Mucosa of descending colon (tissue), 3 donors: Measurements from ENCODE around the gene TECPR2. TPM values are rescaled to one million over a fixed set of nuclear protein-coding genes. Genes with fewer than 3 reads are reported as not detected.

ENCODE experiments used
- ATAC-seq: fragments of 200-7000 bp; cut with Tn5 transposase; one replicate; pipeline ENCODE4 v1.9.1; 2020; ENCODE audit warnings: mild to moderate bottlenecking, moderate library complexity
- DNase-seq, 3 donors: peaks; one replicate each; pipeline ENCODE4 v3.0.0-alpha.2; 2020
- H3K36me3 ChIP-seq: fragments of 200-600 bp; one replicate; pipeline ENCODE4 v1.8.0; 2021; ENCODE audit warnings: low read depth, mild to moderate bottlenecking
- H3K4me1 ChIP-seq: fragments of 200-600 bp; one replicate; pipeline ENCODE4 v1.8.0; 2021; ENCODE audit warnings: low read depth, mild to moderate bottlenecking
- H3K4me3 ChIP-seq: fragments of 200-600 bp; one replicate; pipeline ENCODE4 v1.8.0; 2021; ENCODE audit warnings: mild to moderate bottlenecking
- H3K9me3 ChIP-seq: fragments of 200-600 bp; one replicate; pipeline ENCODE4 v1.8.0; 2021; ENCODE audit warnings: mild to moderate bottlenecking
- CTCF ChIP-seq: fragments of 200-600 bp; IDR thresholded peaks from one replicate; pipeline ENCODE4 v1.8.0; 2022; ENCODE audit warnings: antibody characterized with exemption, mild to moderate bottlenecking
- intact Hi-C, 2 donors: fragments of 100-400 bp; cut with DNase I in 1 of 2; cut with micrococcal nuclease in 1 of 2; formaldehyde crosslinking; loops; one replicate each; pipeline versions ENCODE4 v1.11.0 to v1.11.1; 2022; cut with DNase I, micrococcal nuclease
- total RNA-seq, 3 donors: library from RNA; stranded (reverse); fragmentation: NEBNext Ultra II Directional in 2 of 3; extraction: Animal tissue kit (Norgen Biotek cat#: 25700) in 2 of 3; gene quantifications; one replicate each; pipeline versions ENCODE4 v1.2.1 to v1.2.4, GENCODE V29; 2021 to 2023
- donor health status: DM: no; HTN: no; CAD: no; lungs with moderate emphysema.
- donor health status: DM: no; HTN: no; CAD: no.
- donor health status: DM: no; HTN: yes; CAD: no.

TECPR2 gene
- total RNA-seq, 3 donors from 2014 or later = 11.2 to 33.5 (median 21.2) TPM

GRCh38 chr14:102498678-102499265 is 136.0 kb downstream of the TECPR2 start:
- no peak for DNase-seq
- Histone ChIP-seq H3K4me3 (no peak overlapping the region), H3K4me1 (peaks cover 5% of the 10 kb centered on the region), H3K36me3 (no peaks in the 10 kb centered on the region), H3K9me3 (no peaks in the 10 kb centered on the region)
- intact Hi-C loops = no loop called here
- ATAC-seq = no peak
- TF ChIP-seq CTCF = no peak

GRCh38 chr14:102499401-102500157 is 136.8 kb downstream of the TECPR2 start:
- Histone ChIP-seq H3K4me1 (peaks cover 5% of the 10 kb centered on the region), H3K4me3 (no peak overlapping the region), H3K9me3 (no peaks in the 10 kb centered on the region), H3K36me3 (no peaks in the 10 kb centered on the region)
- TF ChIP-seq CTCF = no peak
- ATAC-seq (no peak), DNase-seq (no peak)
- intact Hi-C loops = no loop called here

GRCh38 chr14:102500158-102500662 is 137.5 kb downstream of the TECPR2 start:
- Histone ChIP-seq H3K4me1 (peaks cover 7% of the 10 kb centered on the region), H3K9me3 (no peaks in the 10 kb centered on the region), H3K4me3 (no peak overlapping the region), H3K36me3 (no peaks in the 10 kb centered on the region)
- DNase-seq (peak in 1 of 3 donors; percentile 54), ATAC-seq (peak; percentile 34)
- TF ChIP-seq CTCF = no peak
- intact Hi-C loops = no loop called here

GRCh38 chr14:102500713-102501112 is 138.0 kb downstream of the TECPR2 start:
- Histone ChIP-seq H3K9me3 (no peaks in the 10 kb centered on the region), H3K4me3 (no peak overlapping the region), H3K36me3 (no peaks in the 10 kb centered on the region), H3K4me1 (peaks cover 7% of the 10 kb centered on the region)
- no peak for DNase-seq
- no peak for TF ChIP-seq CTCF
- ATAC-seq = no peak
- intact Hi-C loops = no loop called here

- intact Hi-C loops = no loop called here
- TF ChIP-seq CTCF = no peak
- DNase-seq (no peak), ATAC-seq (no peak)
- Histone ChIP-seq H3K9me3 (no peaks in the 10 kb centered on the region), H3K4me1 (peaks cover 7% of the 10 kb centered on the region), H3K4me3 (no peak overlapping the region), H3K36me3 (no peaks in the 10 kb centered on the region)
These were observed 139.1 kb downstream of the TECPR2 start for GRCh38 chr14:102501751-102502315.
